Esophagus squamous epithelium (tissue), 4 donors: ENCODE measurements around the gene FCHSD2.
"Not testable (repeated sequence)": the region's sequence is repeated elsewhere in the genome, so short reads cannot be mapped to it uniquely, and the experiment has no call there.

Experiments
- CTCF ChIP-seq, 6 experiments: fragments of 450-650 bp in 4 of 6; fragments of 200-600 bp in 2 of 6; sonication (generic) in 2 of 6; IDR thresholded peaks; one replicate each; pipeline ENCODE4 v1.5.1; 2016 to 2019; ENCODE audit warnings: antibody characterized with exemption in 6 of 6, mild to moderate bottlenecking in 4 of 6, moderate library complexity in 4 of 6
- POLR2A ChIP-seq, 4 donors: fragments of 450-650 bp; IDR thresholded peaks; one replicate each; pipeline ENCODE4 v1.6.1; 2017; ENCODE audit warnings: antibody characterized with exemption in 4 of 4, mild to moderate bottlenecking in 4 of 4, moderate library complexity in 3 of 4

- TF ChIP-seq CTCF, POLR2A (IDR thresholded peaks at IDR 0.05): not testable (repeated sequence)
Measured at GRCh38 chr11:72977782-72978181, 164.3 kb downstream of the FCHSD2 start.
